HUES64 (cell line): ENCODE results near the gene TCF21.

ENCODE experiments used
- H3K27ac ChIP-seq: 2 replicates; pipeline ENCODE4 v1.7.0; 2013; ENCODE audit warnings: low read depth, low read length, inconsistent platforms
- H3K27me3 ChIP-seq: 2 replicates; pipeline ENCODE4 v1.6.1; 2013; ENCODE audit warnings: mild to moderate bottlenecking, low read length; ENCODE audit not compliant: insufficient read depth
- H3K36me3 ChIP-seq: 2 replicates; pipeline ENCODE4 v1.6.1; 2013; ENCODE audit warnings: mild to moderate bottlenecking, low read length; ENCODE audit not compliant: insufficient read depth
- H3K4me1 ChIP-seq: 2 replicates; pipeline ENCODE4 v1.6.1; 2013; ENCODE audit warnings: mild to moderate bottlenecking, low read length, moderate library complexity; ENCODE audit not compliant: insufficient read depth
- H3K4me3 ChIP-seq: 2 replicates; pipeline ENCODE4 v1.5.1; 2013; ENCODE audit warnings: mild to moderate bottlenecking, low read length, moderate library complexity
- H3K9ac ChIP-seq: 2 replicates; pipeline ENCODE4 v1.6.1; 2013; ENCODE audit warnings: mild to moderate bottlenecking, low read depth, low read length
- H3K9me3 ChIP-seq: 2 replicates; pipeline ENCODE4 v1.6.1; 2013; ENCODE audit warnings: low read depth, low read length; ENCODE audit not compliant: insufficient read depth
- WGBS: fragments of 150-250, 120-280 bp; methylation state at CpG from one replicate; pipeline ENCODE4 v1.1.7; 2013; ENCODE audit warnings: missing lambda C conversion rate; 5-methylcytosine and 5-hydroxymethylcytosine counted together

The TCF21 gene

DNA sequence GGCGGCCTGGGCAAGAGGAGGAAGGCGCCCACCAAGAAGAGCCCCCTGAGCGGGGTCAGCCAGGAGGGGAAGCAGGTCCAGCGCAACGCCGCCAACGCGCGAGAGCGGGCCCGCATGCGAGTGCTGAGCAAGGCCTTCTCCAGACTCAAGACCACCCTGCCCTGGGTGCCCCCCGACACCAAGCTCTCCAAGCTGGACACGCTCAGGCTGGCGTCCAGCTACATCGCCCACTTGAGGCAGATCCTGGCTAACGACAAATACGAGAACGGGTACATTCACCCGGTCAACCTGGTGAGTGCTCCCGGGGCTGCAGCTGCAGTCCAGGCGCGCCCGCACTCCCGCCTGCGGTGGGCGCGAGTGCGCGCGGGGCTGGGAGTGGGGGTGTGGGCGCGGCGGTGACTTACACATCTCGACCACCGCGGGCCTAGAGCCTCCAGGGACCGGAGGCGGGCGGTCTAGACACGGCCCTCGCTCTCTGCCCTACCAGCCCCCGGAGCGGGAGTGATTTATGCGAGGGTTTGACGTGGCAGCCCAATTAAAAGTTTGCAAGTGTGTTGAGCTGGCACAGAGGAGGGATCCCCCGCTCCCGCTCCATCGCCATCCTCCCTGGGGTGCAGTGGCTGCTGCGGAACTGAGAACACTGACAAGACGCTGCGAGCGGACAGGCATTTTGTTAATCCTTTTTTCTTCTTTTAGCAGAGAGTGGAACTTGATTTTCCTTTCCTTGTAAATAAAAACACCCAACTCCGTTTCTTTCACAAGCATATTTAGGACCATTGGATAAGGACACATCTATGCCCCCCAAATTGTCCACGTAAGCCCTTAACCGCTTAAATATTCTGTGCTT is 867 bp downstream of the TCF21 start:
- H3K4me1 ChIP-seq, result peaks cover 37% of the 10 kb centered on the region
- no peaks in the 10 kb centered on the region for H3K36me3 ChIP-seq
- no peaks in the 10 kb centered on the region for H3K9me3 ChIP-seq
- WGBS, result under 1% methylated on average over 54 of the region's 56 CpGs
- H3K27me3 ChIP-seq, result peaks cover 93% of the 10 kb centered on the region
- no peak overlapping the region for H3K27ac ChIP-seq
- peak overlapping the region; percentile 71 for H3K4me3 ChIP-seq
- H3K9ac ChIP-seq, result 0 out of 2 replicates have a peak overlapping the region, but pooled peaks have one; percentile 20

DNA sequence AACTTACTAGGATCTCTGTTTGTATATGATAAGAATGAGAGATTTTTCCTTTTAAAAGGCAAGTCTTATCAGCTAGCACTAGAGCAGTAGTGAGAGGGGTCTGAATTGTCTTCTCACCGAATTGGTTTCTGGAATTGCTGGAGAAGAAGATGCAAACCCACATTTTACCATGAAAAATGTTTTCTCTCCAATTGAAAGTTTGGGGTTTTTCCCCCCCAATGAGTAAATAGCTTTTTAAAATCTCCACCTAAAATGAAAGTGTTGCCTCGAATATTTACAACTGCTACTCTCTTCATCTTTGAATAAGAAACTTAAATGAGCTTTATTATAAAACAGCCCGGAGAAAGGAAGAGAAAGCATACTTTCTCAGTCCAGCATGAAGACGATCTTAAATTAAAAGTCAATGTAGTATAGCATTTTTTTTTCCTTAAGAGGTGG is 1.8 kb downstream of the TCF21 start:
- no peak overlapping the region for H3K27ac ChIP-seq
- peak overlapping the region; percentile 46 for H3K4me3 ChIP-seq

DNA sequence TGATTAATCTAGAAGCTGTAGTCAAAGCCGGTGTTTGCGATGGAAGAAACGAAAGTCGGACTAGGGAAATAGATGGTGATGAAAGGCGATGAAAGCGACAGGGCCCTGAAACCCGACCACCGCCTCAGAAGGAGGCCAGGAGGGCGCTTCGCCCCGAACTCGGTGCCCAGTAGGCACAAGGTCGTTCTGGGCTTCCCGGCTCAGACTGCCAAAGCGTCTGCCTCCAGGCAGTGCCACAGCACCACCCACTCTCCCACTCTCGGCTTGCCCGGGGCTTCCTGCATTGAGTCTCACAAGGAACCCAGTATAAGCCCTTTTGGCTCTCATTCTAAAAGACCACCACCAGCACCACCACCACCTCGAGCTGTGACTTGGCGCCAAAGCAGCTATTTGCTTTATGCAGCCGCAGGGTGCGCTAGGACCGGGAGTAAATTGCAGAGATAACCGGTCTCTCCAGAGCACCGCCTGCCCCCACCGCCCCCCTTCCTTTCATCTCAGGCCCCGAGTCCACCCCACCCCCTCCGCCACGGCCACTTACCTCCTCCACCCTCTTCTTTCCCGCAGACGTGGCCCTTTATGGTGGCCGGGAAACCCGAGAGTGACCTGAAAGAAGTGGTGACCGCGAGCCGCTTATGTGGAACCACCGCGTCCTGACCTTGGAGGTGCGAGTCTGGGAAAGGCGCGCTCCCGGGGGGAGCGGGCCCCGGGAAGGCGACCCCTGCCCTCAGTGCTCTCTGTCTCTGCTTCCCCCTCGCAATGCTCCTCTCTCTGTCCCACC is 2.4 kb downstream of the TCF21 start:
- Histone ChIP-seq H3K36me3 (no peaks in the 10 kb centered on the region), H3K9me3 (no peaks in the 10 kb centered on the region), H3K27me3 (peaks cover 100% of the 10 kb centered on the region), H3K9ac (no peak overlapping the region), H3K4me1 (peaks cover 40% of the 10 kb centered on the region), H3K27ac (no peak overlapping the region), H3K4me3 (peak overlapping the region; percentile 46)
- under 1% methylated on average over 44 of the region's 45 CpGs for WGBS

More for the DNA sequence above, 1.8 kb downstream of the TCF21 start:
- WGBS, result 3% methylated on average over 3 of the region's 4 CpGs
- H3K9me3 ChIP-seq, result no peaks in the 10 kb centered on the region
- H3K9ac ChIP-seq, result no peak overlapping the region
- H3K4me1 ChIP-seq, result peaks cover 37% of the 10 kb centered on the region
- H3K36me3 ChIP-seq, result no peaks in the 10 kb centered on the region
- H3K27me3 ChIP-seq, result peaks cover 100% of the 10 kb centered on the region

DNA sequence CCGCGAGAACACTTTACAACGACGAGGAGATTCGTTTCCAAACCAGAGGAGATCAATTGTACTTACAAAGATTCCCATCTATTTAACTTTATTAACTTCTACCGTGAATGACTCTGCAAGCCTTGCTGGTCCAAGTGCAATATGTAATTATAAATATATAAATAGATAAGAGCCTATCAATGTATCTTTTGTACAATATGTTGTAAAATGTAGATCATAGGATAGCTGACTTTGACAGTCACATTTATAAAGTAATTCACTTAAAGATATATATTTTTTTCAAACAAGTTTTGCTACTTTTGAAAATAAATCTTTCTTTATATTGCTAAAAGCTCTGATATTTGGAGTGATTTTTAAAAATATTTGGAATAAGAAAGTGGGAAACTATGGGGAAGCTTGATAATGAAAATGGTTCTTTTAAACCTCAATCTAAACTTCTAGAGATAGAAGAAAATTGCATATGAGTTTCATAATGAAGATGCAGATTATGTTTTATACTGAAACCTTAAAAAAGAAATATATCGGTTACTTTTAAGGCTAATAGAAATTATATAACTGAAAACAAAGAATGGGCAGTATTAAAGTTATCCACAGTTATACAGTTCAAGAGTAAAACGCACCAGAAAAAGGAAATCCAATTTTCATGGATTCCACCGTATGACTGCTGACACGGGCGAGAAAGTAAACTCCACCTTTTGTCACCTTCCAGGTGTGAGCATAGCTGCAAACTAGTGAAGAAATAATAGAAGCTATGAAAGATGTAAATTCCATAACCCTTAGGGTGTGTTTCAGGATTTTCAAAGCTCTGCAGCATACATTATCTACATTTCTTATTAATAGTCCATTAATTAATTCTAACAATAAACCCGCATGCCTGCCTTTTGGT is 3.3 kb downstream of the TCF21 start:
- Histone ChIP-seq H3K4me3 (peak overlapping the region; percentile 46), H3K27me3 (peaks cover 100% of the 10 kb centered on the region), H3K36me3 (no peaks in the 10 kb centered on the region), H3K4me1 (peaks cover 42% of the 10 kb centered on the region), H3K27ac (no peak overlapping the region), H3K9ac (no peak overlapping the region), H3K9me3 (no peaks in the 10 kb centered on the region)
- 6% methylated on average over 11 of the region's 12 CpGs for WGBS

DNA sequence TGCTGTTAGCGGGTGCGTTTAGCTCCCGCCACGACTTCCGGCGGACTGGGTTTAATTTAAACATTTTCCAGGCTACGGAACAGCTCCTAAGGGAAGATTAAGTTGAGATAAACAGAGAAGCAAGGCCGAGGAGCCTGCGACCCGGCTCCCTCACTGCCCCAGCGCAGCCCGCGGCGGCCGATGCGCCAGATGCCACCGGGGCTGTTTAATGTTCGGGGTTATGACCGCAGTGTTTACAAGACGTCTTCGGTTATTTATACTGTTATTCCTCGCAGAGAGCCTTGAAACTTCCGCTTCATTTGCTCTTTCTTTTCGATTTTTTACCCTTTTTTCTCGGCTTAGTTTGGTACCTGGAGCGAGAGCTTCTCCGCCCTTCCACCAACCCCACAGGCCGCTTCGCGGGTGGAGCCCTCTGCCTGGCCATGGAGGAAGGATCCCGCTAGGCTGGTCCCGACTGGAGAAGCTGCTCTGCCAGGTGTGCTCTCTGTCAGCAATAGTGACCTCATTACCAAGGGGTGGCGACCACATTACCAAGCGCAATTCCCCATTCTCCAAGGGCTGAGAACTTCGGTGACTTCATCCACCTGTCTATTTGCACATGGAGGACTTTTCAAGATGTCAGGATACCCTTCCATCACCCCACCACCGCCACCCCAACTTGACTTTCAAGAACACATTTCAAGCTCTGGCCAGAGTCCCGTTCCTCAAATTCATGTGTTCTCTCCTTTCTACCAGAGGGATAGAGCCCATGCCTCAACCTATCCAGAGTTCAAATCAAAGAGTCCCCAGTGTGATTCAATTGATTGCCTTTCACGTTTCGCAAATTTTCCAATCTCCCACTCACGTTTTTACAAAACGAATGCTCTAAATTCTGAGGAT is 4.1 kb downstream of the TCF21 start:
- Histone ChIP-seq H3K27ac (no peak overlapping the region), H3K9ac (no peak overlapping the region), H3K4me3 (peak overlapping the region; percentile 37), H3K36me3 (no peaks in the 10 kb centered on the region), H3K4me1 (peaks cover 36% of the 10 kb centered on the region), H3K9me3 (no peaks in the 10 kb centered on the region), H3K27me3 (peaks cover 100% of the 10 kb centered on the region)
- 3% methylated on average over 41 of the region's 41 CpGs for WGBS

DNA sequence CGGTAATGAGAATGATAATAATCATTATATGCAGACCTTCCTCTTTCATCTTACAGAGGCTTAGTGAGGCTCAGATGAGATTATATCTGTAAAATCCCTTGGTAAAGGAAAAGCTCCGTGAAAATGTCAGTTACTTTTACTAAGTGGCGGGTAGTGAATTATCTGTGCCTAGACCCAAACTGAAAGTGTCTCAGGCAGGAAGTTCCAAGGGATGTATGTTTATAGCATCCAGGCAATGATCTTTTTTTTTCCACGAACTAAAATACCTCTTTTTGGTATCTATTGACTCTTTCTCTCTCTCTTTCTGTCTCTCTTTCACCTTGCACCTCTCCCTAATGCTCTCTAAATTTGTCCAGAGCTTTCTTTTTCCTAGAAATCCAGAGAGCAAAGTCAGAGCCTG is 5.0 kb downstream of the TCF21 start:
- Histone ChIP-seq H3K27me3 (peaks cover 100% of the 10 kb centered on the region), H3K27ac (no peak overlapping the region), H3K9ac (no peak overlapping the region), H3K4me3 (no peak overlapping the region), H3K9me3 (no peaks in the 10 kb centered on the region), H3K4me1 (peaks cover 29% of the 10 kb centered on the region), H3K36me3 (no peaks in the 10 kb centered on the region)
- 31% methylated on average over 3 of the region's 4 CpGs for WGBS

DNA sequence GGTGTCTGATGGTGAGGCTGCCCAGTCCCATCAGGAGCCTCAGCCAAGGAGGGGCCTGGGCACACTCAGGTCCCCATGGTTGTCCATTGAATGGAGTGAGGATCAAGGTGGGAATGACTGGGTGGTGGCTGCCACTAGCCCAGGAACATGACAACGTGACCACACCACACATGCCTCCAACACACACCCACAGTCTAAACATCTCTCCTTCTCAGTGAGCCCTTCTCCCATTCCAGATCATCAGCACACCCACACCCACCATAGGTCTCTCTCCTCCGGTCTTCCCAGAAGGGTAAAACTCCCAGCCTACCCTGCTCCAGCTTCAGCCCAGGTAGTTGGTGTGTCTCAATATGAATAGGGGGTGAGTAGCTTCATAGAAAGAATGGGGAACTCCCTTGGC is 5.5 kb downstream of the TCF21 start:
- H3K4me3 ChIP-seq, result no peak overlapping the region
- no peaks in the 10 kb centered on the region for H3K36me3 ChIP-seq
- H3K27ac ChIP-seq, result no peak overlapping the region
- WGBS, result 32% methylated on average over 2 of the region's 2 CpGs
- H3K9ac ChIP-seq, result no peak overlapping the region
- no peaks in the 10 kb centered on the region for H3K9me3 ChIP-seq
- H3K4me1 ChIP-seq, result peaks cover 29% of the 10 kb centered on the region
- peaks cover 96% of the 10 kb centered on the region for H3K27me3 ChIP-seq

DNA sequence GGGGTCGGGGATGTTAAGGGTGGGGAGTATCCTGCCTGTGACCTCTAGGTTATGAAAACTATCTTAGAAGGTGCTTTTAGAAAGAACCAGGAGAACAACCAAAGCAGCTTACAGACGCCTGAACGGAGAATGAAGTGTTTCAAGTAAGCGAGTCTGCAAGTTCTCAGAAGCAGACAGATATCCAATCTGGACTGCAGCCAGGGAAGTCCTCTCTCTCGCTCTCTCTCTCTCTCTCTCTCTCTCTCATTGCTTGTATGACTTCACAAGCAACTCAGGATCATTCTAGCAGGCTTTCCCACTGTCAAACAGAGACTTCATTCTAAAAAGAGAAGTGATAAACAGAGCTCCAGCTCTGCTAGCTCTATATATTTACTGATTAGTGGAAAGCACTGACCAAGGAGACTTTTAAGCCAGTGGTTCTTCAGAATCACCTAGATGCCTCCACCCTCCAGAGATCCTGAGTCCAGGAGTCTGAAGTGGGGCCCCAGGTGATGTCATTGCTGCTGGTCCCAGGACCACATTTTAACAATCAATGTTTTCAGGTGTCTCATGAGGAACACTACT is 6.0 kb downstream of the TCF21 start:
- H3K9me3 ChIP-seq, result no peaks in the 10 kb centered on the region
- peaks cover 29% of the 10 kb centered on the region for H3K4me1 ChIP-seq
- H3K36me3 ChIP-seq, result no peaks in the 10 kb centered on the region
- WGBS, result 46% methylated on average over 5 of the region's 5 CpGs
- no peak overlapping the region for H3K9ac ChIP-seq
- H3K27me3 ChIP-seq, result peaks cover 91% of the 10 kb centered on the region
- H3K27ac ChIP-seq, result no peak overlapping the region
- H3K4me3 ChIP-seq, result no peak overlapping the region

DNA sequence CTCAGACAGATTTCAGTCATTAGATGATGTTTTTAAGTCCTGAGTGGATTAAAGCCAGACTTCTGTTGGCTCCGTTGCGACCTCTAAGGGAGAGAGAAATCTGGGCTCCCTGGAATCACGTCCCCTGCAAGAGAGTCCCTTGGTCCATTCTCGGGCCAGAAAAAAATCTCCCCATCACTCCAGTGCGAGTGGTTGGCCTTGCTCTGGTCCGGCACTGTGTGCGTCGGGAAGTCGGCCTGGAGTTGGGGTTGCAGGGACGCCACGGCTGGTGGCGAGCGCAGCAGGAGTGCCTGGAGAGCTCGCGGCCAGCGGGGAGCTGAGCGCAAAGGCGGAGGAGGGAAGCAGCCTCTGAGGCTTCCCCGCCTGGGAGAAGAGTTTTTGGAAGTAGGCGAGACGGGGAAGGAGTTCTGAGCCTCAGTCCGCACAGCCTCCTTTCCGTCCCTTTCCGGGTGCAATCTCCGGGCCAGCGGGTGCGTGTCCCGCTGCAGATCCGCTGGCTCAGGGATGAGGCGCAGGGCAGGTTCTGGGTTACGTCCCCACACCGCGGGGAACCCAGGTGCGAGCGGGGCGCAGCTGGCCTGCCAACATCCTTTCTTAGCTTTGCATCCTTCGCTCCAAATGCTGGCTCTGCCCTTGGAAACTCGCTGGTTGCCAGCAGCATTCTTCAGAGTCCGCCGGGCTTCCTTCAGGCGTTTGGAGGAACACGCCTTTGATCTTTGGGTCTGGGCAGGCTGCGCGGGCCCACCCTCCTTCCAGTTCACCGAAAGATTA is 6.8 kb downstream of the TCF21 start:
- WGBS, result 1% methylated on average over 44 of the region's 45 CpGs
- Histone ChIP-seq H3K36me3 (no peaks in the 10 kb centered on the region), H3K27me3 (peaks cover 82% of the 10 kb centered on the region), H3K9me3 (no peaks in the 10 kb centered on the region), H3K4me1 (peaks cover 21% of the 10 kb centered on the region), H3K27ac (no peak overlapping the region), H3K9ac (no peak overlapping the region), H3K4me3 (peak overlapping the region; percentile 51)
